ENCODE results near the gene FKBP6. TPM values are rescaled to one million over a fixed set of nuclear protein-coding genes. Genes with fewer than 3 reads are reported as not detected.

FKBP6 gene
- total RNA-seq, 1 experiment from 2014 or later: not detected

DNA sequence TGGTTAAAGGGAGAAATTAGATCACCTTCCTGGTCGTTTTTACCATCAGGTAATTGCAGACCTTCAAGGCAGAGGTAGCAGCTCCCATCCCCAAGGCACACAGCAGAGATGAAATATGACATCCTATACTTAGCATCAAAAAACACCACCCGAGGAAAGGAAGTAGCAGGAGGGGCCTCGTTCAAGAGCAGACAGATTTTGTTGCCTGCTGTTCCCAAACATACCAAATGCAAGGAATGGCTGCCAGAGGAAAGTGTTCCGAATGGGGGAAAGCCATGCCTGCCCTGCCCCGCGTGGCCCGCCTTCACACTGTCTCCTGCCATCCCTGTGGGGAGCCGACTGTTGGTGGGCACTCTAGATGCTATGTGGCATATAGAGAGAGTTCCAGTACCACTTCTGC is 18.0 kb downstream of the FKBP6 start:
- H3K4me1 ChIP-seq (ENCODE audit: insufficient read depth, low read length, poor library complexity, severe bottlenecking): no peaks in the 10 kb centered on the region
- ChIA-PET POLR2A (ENCODE audit: low non-redundant PET) (no interaction called here), CTCF (interaction anchor here (0.5 kb wide), 1 partner anchor 528 kb away, joined by 4 read pairs; no protein-coding TSS in a partner anchor)
- no peaks in the 10 kb centered on the region for H3K36me3 ChIP-seq (ENCODE audit: insufficient read depth, low read length, poor library complexity, severe bottlenecking)
- intact Hi-C loops (cut with micrococcal nuclease; ENCODE audit: unreplicated experiment): no loop called here
- TF ChIP-seq EZH2 (IDR thresholded peaks at IDR 0.05; ENCODE audit: borderline replicate concordance, low read depth, low read length, poor library complexity, severe bottlenecking): no peak
- TF ChIP-seq, protein P1, sequence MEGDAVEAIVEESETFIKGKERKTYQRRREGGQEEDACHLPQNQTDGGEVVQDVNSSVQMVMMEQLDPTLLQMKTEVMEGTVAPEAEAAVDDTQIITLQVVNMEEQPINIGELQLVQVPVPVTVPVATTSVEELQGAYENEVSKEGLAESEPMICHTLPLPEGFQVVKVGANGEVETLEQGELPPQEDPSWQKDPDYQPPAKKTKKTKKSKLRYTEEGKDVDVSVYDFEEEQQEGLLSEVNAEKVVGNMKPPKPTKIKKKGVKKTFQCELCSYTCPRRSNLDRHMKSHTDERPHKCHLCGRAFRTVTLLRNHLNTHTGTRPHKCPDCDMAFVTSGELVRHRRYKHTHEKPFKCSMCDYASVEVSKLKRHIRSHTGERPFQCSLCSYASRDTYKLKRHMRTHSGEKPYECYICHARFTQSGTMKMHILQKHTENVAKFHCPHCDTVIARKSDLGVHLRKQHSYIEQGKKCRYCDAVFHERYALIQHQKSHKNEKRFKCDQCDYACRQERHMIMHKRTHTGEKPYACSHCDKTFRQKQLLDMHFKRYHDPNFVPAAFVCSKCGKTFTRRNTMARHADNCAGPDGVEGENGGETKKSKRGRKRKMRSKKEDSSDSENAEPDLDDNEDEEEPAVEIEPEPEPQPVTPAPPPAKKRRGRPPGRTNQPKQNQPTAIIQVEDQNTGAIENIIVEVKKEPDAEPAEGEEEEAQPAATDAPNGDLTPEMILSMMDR (conservative IDR thresholded peaks at IDR 0.05; ENCODE audit: low read depth, low read length): no peak
- BruUV-seq (replicated peaks): no TSS peak
- no peak overlapping the region for H3K27ac ChIP-seq (ENCODE audit: low read depth, low read length, poor library complexity, severe bottlenecking)
- H3K4me3 ChIP-seq (ENCODE audit: low read depth, low read length, poor library complexity, severe bottlenecking): no peak overlapping the region
- H3K27me3 ChIP-seq (replicated peaks; ENCODE audit: insufficient read depth, low read depth, low read length, poor library complexity): no peaks in the 10 kb centered on the region
- no peaks in the 10 kb centered on the region for H3K9me3 ChIP-seq (ENCODE audit: low read depth, low read length, poor library complexity, severe bottlenecking)
- DNase-seq (ENCODE audit: low spot score): no peak

DNA sequence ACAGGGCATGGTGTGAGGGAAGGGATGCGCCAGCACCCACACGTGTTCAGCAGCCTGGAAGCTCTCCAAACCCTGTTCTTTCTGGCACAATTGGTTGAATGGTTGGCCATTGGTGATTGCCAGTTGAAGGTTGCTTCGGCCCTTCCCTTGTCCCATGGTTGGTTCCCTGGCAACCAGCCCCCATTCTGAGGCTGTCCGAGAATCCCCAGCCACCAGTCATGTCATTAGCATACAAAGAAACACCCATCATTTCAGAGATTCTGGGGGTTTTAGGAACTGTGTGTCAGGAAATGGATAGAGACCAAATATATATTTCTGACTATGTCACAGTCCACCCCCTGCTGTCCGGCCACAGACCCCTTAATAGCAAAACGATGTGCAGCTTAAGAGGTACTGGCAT is 21.8 kb downstream of the FKBP6 start:
- H3K9me3 ChIP-seq (ENCODE audit: low read depth, low read length, poor library complexity, severe bottlenecking): no peaks in the 10 kb centered on the region
- H3K27me3 ChIP-seq (replicated peaks; ENCODE audit: insufficient read depth, low read depth, low read length, poor library complexity): no peaks in the 10 kb centered on the region
- DNase-seq (ENCODE audit: low spot score): no peak
- intact Hi-C loops (cut with micrococcal nuclease; ENCODE audit: unreplicated experiment): no loop called here
- H3K27ac ChIP-seq (ENCODE audit: low read depth, low read length, poor library complexity, severe bottlenecking): no peak overlapping the region
- no peaks in the 10 kb centered on the region for H3K36me3 ChIP-seq (ENCODE audit: insufficient read depth, low read length, poor library complexity, severe bottlenecking)
- no peak overlapping the region for H3K4me3 ChIP-seq (ENCODE audit: low read depth, low read length, poor library complexity, severe bottlenecking)
- ChIA-PET POLR2A (ENCODE audit: low non-redundant PET) (no interaction called here), CTCF (no interaction called here)
- BruUV-seq (replicated peaks): no TSS peak
- TF ChIP-seq EZH2 (IDR thresholded peaks at IDR 0.05; ENCODE audit: borderline replicate concordance, low read depth, low read length, poor library complexity, severe bottlenecking): no peak
- TF ChIP-seq, protein P1 (conservative IDR thresholded peaks at IDR 0.05; ENCODE audit: low read depth, low read length): no peak
- H3K4me1 ChIP-seq (ENCODE audit: insufficient read depth, low read length, poor library complexity, severe bottlenecking): no peaks in the 10 kb centered on the region

DNA sequence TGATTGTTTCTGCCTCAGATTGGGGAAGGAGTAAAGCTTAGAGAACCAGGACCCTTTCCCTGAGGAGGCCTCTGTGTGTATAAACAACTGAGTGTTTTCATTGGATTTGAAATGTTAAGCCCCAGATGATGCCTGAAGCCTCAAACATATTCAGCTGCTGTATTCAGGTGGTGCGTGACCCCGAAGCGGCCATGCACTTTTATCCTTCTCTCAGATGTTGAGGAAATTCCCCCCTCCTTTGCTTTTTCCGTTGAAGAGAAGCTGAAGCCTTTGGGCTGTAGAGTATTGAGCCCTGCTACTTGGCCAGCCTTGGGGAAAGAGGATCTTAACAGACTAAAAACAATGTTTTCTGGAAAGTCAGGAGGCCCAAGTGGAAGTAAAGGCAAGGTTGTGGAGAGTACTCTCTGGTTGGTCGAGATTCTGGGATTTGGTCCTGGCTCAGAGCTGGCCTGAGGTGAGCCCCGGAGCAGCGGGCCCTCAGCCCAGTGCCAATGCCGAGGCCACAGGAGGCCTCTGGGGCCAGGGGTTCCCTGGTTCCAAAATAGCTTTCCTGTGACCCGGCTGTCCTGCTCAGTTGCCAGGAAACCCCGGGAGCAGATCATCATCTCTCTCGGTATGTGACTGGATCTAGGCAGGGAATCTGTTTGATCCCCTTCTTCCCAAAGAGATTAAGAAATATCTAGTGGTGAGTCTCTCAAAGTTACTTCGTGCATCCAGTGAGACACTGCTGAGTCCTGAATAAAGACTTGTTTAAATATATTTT is 22.5 kb downstream of the FKBP6 start:
- no peaks in the 10 kb centered on the region for H3K9me3 ChIP-seq (ENCODE audit: low read depth, low read length, poor library complexity, severe bottlenecking)
- no peaks in the 10 kb centered on the region for H3K36me3 ChIP-seq (ENCODE audit: insufficient read depth, low read length, poor library complexity, severe bottlenecking)
- intact Hi-C loops (cut with micrococcal nuclease; ENCODE audit: unreplicated experiment): no loop called here
- no peaks in the 10 kb centered on the region for H3K4me1 ChIP-seq (ENCODE audit: insufficient read depth, low read length, poor library complexity, severe bottlenecking)
- no TSS peak for BruUV-seq (replicated peaks)
- DNase-seq (ENCODE audit: low spot score): no peak
- H3K27me3 ChIP-seq (replicated peaks; ENCODE audit: insufficient read depth, low read depth, low read length, poor library complexity): no peaks in the 10 kb centered on the region
- H3K27ac ChIP-seq (ENCODE audit: low read depth, low read length, poor library complexity, severe bottlenecking): no peak overlapping the region
- CTCF ChIA-PET: no interaction called here
- POLR2A ChIA-PET (ENCODE audit: low non-redundant PET): no interaction called here
- no peak for TF ChIP-seq EZH2 (IDR thresholded peaks at IDR 0.05; ENCODE audit: borderline replicate concordance, low read depth, low read length, poor library complexity, severe bottlenecking)
- TF ChIP-seq, protein P1 (conservative IDR thresholded peaks at IDR 0.05; ENCODE audit: low read depth, low read length): no peak
- no peak overlapping the region for H3K4me3 ChIP-seq (ENCODE audit: low read depth, low read length, poor library complexity, severe bottlenecking)

Measured in A673 (cell line).